ENCODE data around the gene ZFP36L1.

Gene ZFP36L1

GRCh38 chr14:68792979-68793733 lies at the start of gene ZFP36L1:
ZFP36L1 (minus strand) TSS chr14:68793067; CDS start chr14:68792938, 129 bp downstream.
- peak; percentile 49 for DNase-seq

GRCh38 chr14:68842298-68842697 lies 49.4 kb upstream of the ZFP36L1 start:
- DNase-seq = no peak

GRCh38 chr14:68841016-68841809 lies 48.3 kb upstream of the ZFP36L1 start:
- no peak for DNase-seq

- no peak for DNase-seq
Measured at GRCh38 chr14:68840454-68840853, 47.6 kb upstream of the ZFP36L1 start.

GRCh38 chr14:68836082-68836481 lies 43.2 kb upstream of the ZFP36L1 start:
- no peak for DNase-seq

GRCh38 chr14:68834816-68835215 lies 41.9 kb upstream of the ZFP36L1 start:
- DNase-seq = no peak

- DNase-seq = no peak
Measured at GRCh38 chr14:68828698-68829097, 35.8 kb upstream of the ZFP36L1 start.

GRCh38 chr14:68825729-68826128 lies 32.9 kb upstream of the ZFP36L1 start:
- no peak for DNase-seq

- peak; percentile 52 for DNase-seq
Measured at GRCh38 chr14:68824517-68825347, 31.9 kb upstream of the ZFP36L1 start.

- no peak for DNase-seq
Measured at GRCh38 chr14:68824207-68824516, 31.3 kb upstream of the ZFP36L1 start.

GRCh38 chr14:68823434-68824206 lies 30.8 kb upstream of the ZFP36L1 start:
- no peak for DNase-seq

- no peak for DNase-seq
Measured at GRCh38 chr14:68822926-68823325, 30.1 kb upstream of the ZFP36L1 start.

- DNase-seq = no peak
Measured at GRCh38 chr14:68822132-68822651, 29.3 kb upstream of the ZFP36L1 start.

- DNase-seq = no peak
Measured at GRCh38 chr14:68820999-68821683, 28.3 kb upstream of the ZFP36L1 start.

GRCh38 chr14:68820536-68820935 lies 27.7 kb upstream of the ZFP36L1 start:
- DNase-seq = no peak

- no peak for DNase-seq
Measured at GRCh38 chr14:68820119-68820518, 27.3 kb upstream of the ZFP36L1 start.

- DNase-seq = no peak
Measured at GRCh38 chr14:68819260-68819691, 26.4 kb upstream of the ZFP36L1 start.

GRCh38 chr14:68817506-68818212 lies 24.8 kb upstream of the ZFP36L1 start:
- no peak for DNase-seq

- no peak for DNase-seq
Measured at GRCh38 chr14:68816943-68817430, 24.1 kb upstream of the ZFP36L1 start.

GRCh38 chr14:68816183-68816942 lies 23.5 kb upstream of the ZFP36L1 start:
- peak; percentile 78 for DNase-seq

Measured in NCI-H510A treated with DMSO at 0.1 percent for 48 hours (cell line).